Breast epithelium (tissue), 3 donors: Measurements from ENCODE around the gene CPT2.

ENCODE experiments used
- CTCF ChIP-seq, 3 donors: fragments of 450-650 bp; IDR thresholded peaks; one replicate each; pipeline ENCODE4 v1.5.1; 2016 to 2017; ENCODE audit warnings: antibody characterized with exemption in 3 of 3, mild to moderate bottlenecking in 3 of 3, moderate library complexity in 3 of 3
- POLR2A ChIP-seq: fragments of 450-650 bp; IDR thresholded peaks from one replicate; pipeline ENCODE4 v1.6.1; 2016; ENCODE audit warnings: antibody characterized with exemption, mild to moderate bottlenecking, moderate library complexity
- POLR2AphosphoS5 ChIP-seq, 3 donors: sonication (generic); formaldehyde crosslinking; IDR thresholded peaks; one replicate each; pipeline ENCODE4 v1.6.1; 2017; ENCODE audit warnings: antibody characterized with exemption in 3 of 3

GRCh38 chr1:53246261-53247134 is 49.9 kb downstream of the CPT2 start:
- no peak for TF ChIP-seq CTCF (IDR thresholded peaks at IDR 0.05)
- TF ChIP-seq POLR2AphosphoS5 (IDR thresholded peaks at IDR 0.05) = no peak
- no peak for TF ChIP-seq POLR2A
